Stimulated activated CD8-positive, alpha-beta memory T cell treated with anti-CD3 and anti-CD28 coated beads, Interleukin-7, amount 100 ng/mL, for 48 hours (primary cell): ENCODE measurements around the gene PRLR.

Experiments
- DNase-seq, 2 donors: peaks; one replicate each; pipeline ENCODE4 v3.0.0-alpha.2; 2020; ENCODE audit warnings: low read depth in 1 of 2; ENCODE audit errors: extremely low read depth in 1 of 2

PRLR gene

GRCh38 chr5:35236770-35237169, 6.5 kb upstream of the PRLR start:
- DNase-seq = no peak

GRCh38 chr5:35233601-35234000, 3.3 kb upstream of the PRLR start:
- no peak for DNase-seq

GRCh38 chr5:35233121-35233520, 2.8 kb upstream of the PRLR start:
- no peak for DNase-seq

- no peak for DNase-seq
Measured at GRCh38 chr5:35232124-35232523, 1.8 kb upstream of the PRLR start.

GRCh38 chr5:35229076-35230037, 930 bp downstream of the PRLR start:
- peak in 1 of 2 donors; percentile 1 for DNase-seq

GRCh38 chr5:35228310-35228709, 2.0 kb downstream of the PRLR start:
- no peak for DNase-seq

GRCh38 chr5:35227720-35228119, 2.6 kb downstream of the PRLR start:
- DNase-seq = no peak

GRCh38 chr5:35223787-35224395, 6.4 kb downstream of the PRLR start:
- DNase-seq = no peak

- no peak for DNase-seq
Measured at GRCh38 chr5:35220967-35221366, 9.3 kb downstream of the PRLR start.

GRCh38 chr5:35218981-35219380, 11.3 kb downstream of the PRLR start:
- no peak for DNase-seq

- no peak for DNase-seq
Measured at GRCh38 chr5:35214051-35214450, 16.2 kb downstream of the PRLR start.

- DNase-seq = no peak
Measured at GRCh38 chr5:35213608-35214007, 16.7 kb downstream of the PRLR start.

- no peak for DNase-seq
Measured at GRCh38 chr5:35212122-35212982, 17.9 kb downstream of the PRLR start.

- no peak for DNase-seq
Measured at GRCh38 chr5:35209862-35210261, 20.4 kb downstream of the PRLR start.

- DNase-seq = no peak
Measured at GRCh38 chr5:35205606-35206005, 24.7 kb downstream of the PRLR start.

GRCh38 chr5:35205186-35205585, 25.1 kb downstream of the PRLR start:
- no peak for DNase-seq

GRCh38 chr5:35203403-35203802, 26.9 kb downstream of the PRLR start:
- DNase-seq = no peak

GRCh38 chr5:35202319-35203111, 27.8 kb downstream of the PRLR start:
- peak in 1 of 2 donors; percentile 17 for DNase-seq

- no peak for DNase-seq
Measured at GRCh38 chr5:35201291-35201690, 29.0 kb downstream of the PRLR start.

GRCh38 chr5:35199886-35200285, 30.4 kb downstream of the PRLR start:
- no peak for DNase-seq
